Activated T-helper 17 cell treated with anti-CD3 and anti-CD28 coated beads, Interleukin-2, amount 50 U/mL, for 72 hours (primary cell): ENCODE measurements around the gene SGCD. TPM values are rescaled to one million over a fixed set of nuclear protein-coding genes. Genes with fewer than 3 reads are reported as not detected.

ENCODE experiments used
- ATAC-seq: fragments of 150-1000 bp; cut with Tn5 transposase; replicated peaks from 2 replicates; pipeline ENCODE4 v1.10.0; 2021; ENCODE audit warnings: mild to moderate bottlenecking, moderate library complexity
- H3K27ac Mint-ChIP-seq: one replicate; pipeline ENCODE4 v1.8.0; 2022; ENCODE audit warnings: mixed read lengths
- H3K27me3 Mint-ChIP-seq: one replicate; pipeline ENCODE4 v1.8.0; 2022; ENCODE audit warnings: mixed read lengths
- H3K36me3 Mint-ChIP-seq: one replicate; pipeline ENCODE4 v1.8.0; 2022; ENCODE audit warnings: low read depth, mild to moderate bottlenecking, mixed read lengths
- H3K4me1 Mint-ChIP-seq: one replicate; pipeline ENCODE4 v1.8.0; 2022; ENCODE audit warnings: mixed read lengths
- H3K4me3 Mint-ChIP-seq: one replicate; pipeline ENCODE4 v1.8.0; 2022; ENCODE audit warnings: mild to moderate bottlenecking, mixed read lengths
- H3K9me3 Mint-ChIP-seq: one replicate; pipeline ENCODE4 v1.8.0; 2022; ENCODE audit warnings: mixed read lengths
- total RNA-seq, 2 donors: library from RNA; stranded (reverse); gene quantifications; one replicate each; pipeline ENCODE4 v1.2.3, GENCODE V29; 2022

The SGCD gene
- total RNA-seq, 2 donors from 2014 or later = not detected

GRCh38 chr5:156401804-156402203 lies 74.8 kb downstream of the SGCD start:
- Mint-ChIP-seq H3K36me3 (no peaks in the 10 kb centered on the region), H3K9me3 (no peaks in the 10 kb centered on the region), H3K4me1 (peaks cover 10% of the 10 kb centered on the region), H3K27ac (peak overlapping the region; percentile 89), H3K27me3 (peaks cover 4% of the 10 kb centered on the region), H3K4me3 (peak overlapping the region; percentile 79)
- peak; percentile 60 for ATAC-seq

DNA sequence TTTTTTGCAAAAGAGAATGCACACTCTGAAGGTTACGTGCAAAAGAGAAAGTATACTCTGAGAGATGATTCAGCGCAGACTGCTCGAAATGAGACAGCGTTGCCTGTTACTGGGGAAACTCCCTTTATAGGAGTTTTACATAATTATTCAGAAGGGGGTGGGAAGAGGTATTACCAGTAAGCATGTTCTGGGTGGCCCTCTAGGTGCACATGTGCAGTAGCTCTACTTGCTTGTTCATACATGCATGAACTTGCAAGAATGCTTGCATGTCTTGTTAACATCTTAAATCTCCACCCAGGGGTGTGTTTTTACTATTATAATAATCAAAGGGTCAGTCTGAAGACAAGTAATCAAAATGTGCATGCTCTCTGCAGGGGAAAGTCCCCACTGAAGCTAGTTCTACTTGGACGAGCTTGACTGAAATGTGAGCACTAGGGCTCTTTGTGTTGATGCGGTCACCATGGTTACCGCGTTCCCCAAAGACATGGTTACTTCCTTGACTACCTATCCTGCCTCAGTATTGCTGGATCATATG lies 75.5 kb downstream of the SGCD start:
- Mint-ChIP-seq H3K9me3 (no peaks in the 10 kb centered on the region), H3K4me1 (peaks cover 10% of the 10 kb centered on the region), H3K27ac (peak overlapping the region; percentile 89), H3K36me3 (no peaks in the 10 kb centered on the region), H3K4me3 (peak overlapping the region; percentile 79), H3K27me3 (peaks cover 4% of the 10 kb centered on the region)
- ATAC-seq = peak; percentile 94

GRCh38 chr5:156405988-156406387 lies 79.0 kb downstream of the SGCD start:
- peaks cover 10% of the 10 kb centered on the region for H3K4me1 Mint-ChIP-seq
- no peak for ATAC-seq
- no peaks in the 10 kb centered on the region for H3K36me3 Mint-ChIP-seq
- H3K27ac Mint-ChIP-seq = peak overlapping the region; percentile 55
- H3K27me3 Mint-ChIP-seq = peaks cover 21% of the 10 kb centered on the region
- H3K4me3 Mint-ChIP-seq = no peak overlapping the region
- no peaks in the 10 kb centered on the region for H3K9me3 Mint-ChIP-seq

DNA sequence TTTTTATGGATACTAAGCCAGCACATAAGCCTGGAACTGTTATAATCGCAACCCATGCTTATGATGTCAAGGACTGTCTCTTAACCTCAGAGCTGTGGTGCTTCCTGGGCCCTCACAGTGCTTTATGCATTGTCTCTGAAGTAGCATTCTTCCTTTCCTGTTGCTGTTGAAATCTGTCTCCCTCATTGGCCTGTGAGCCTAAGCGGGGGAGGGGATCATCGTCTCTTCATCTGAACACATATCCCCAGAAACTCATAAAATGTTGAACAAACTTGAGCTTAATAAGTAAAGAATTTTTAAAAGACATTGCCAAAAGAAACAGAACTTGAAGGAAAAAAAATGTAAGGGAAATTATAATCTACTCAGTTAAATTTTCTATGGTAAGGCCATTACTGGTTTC lies 80.3 kb downstream of the SGCD start:
- ATAC-seq = no peak
- Mint-ChIP-seq H3K4me1 (peaks cover 2% of the 10 kb centered on the region), H3K36me3 (no peaks in the 10 kb centered on the region), H3K9me3 (no peaks in the 10 kb centered on the region), H3K27ac (no peak overlapping the region), H3K4me3 (no peak overlapping the region), H3K27me3 (peaks cover 26% of the 10 kb centered on the region)

DNA sequence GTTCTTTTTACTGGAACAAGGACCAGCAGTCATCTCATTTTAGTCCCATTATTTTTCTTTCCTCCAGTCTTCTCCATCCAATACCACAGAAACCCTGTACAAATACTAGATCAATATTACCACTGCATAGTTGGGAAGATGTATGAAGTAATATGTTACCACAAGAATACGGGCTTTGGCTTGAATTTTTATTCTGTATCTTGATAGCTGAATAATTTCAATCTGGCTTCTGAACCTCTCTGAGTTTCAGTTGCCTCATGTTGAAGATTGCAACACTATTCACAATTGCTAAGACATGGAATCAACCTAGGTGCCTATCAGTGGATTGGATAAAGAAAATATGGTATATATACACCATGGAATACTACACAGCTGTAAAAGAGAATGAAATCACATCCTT lies 82.9 kb downstream of the SGCD start:
- Mint-ChIP-seq H3K4me3 (no peak overlapping the region), H3K36me3 (no peaks in the 10 kb centered on the region), H3K27ac (no peak overlapping the region), H3K9me3 (no peaks in the 10 kb centered on the region), H3K27me3 (peaks cover 30% of the 10 kb centered on the region), H3K4me1 (no peaks in the 10 kb centered on the region)
- no peak for ATAC-seq

- no peak for ATAC-seq
- Mint-ChIP-seq H3K4me1 (no peaks in the 10 kb centered on the region), H3K9me3 (no peaks in the 10 kb centered on the region), H3K4me3 (no peak overlapping the region), H3K36me3 (no peaks in the 10 kb centered on the region), H3K27me3 (peaks cover 35% of the 10 kb centered on the region), H3K27ac (no peak overlapping the region)
Measured at GRCh38 chr5:156411185-156411613, 84.2 kb downstream of the SGCD start.

DNA sequence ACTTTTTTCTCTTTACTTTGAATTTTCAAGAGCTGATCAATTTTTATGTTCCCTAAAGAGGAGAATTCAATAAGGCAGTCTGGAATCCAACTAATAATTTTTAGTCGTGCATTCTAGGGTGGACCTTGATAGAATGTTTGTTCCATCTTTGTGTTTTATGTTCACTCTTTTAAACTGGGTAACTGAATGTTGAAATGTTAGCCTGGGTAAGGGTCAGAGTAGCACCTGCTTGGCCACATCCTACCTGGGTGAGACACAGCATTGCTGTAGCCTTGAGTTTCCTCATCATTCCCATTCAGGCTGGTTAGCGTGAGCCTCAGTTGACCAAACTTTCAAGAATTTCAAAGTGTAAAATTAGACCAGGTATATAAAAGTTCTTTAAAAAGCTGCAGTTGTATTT lies 85.0 kb downstream of the SGCD start:
- Mint-ChIP-seq H3K4me1 (no peaks in the 10 kb centered on the region), H3K27ac (no peak overlapping the region), H3K4me3 (no peak overlapping the region), H3K36me3 (no peaks in the 10 kb centered on the region), H3K9me3 (no peaks in the 10 kb centered on the region), H3K27me3 (peaks cover 32% of the 10 kb centered on the region)
- no peak for ATAC-seq

DNA sequence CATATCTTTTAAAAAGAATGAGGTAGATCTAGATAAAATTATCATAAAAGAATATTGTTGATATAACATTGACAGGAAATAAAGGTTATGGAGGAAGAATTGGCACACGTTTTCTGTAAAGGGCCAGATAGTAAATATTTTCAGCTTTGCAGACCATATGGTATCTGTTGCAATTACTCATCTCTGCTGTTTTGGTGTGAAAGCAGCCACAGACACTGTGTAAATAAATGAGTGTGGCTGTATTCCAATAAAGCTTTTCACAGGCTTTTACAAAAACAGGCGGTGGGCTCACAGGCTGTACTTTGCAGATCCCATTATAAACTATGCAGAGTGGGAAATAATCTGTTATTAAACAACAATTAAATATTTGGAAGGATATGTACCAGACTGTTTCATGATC lies 87.4 kb downstream of the SGCD start:
- Mint-ChIP-seq H3K4me3 (no peak overlapping the region), H3K27me3 (peaks cover 27% of the 10 kb centered on the region), H3K27ac (no peak overlapping the region), H3K4me1 (no peaks in the 10 kb centered on the region), H3K36me3 (no peaks in the 10 kb centered on the region), H3K9me3 (no peaks in the 10 kb centered on the region)
- no peak for ATAC-seq

GRCh38 chr5:156419661-156420060 lies 92.7 kb downstream of the SGCD start:
- no peak overlapping the region for H3K27ac Mint-ChIP-seq
- H3K36me3 Mint-ChIP-seq = no peaks in the 10 kb centered on the region
- no peak overlapping the region for H3K4me3 Mint-ChIP-seq
- no peaks in the 10 kb centered on the region for H3K9me3 Mint-ChIP-seq
- ATAC-seq = no peak
- no peaks in the 10 kb centered on the region for H3K4me1 Mint-ChIP-seq
- H3K27me3 Mint-ChIP-seq = peaks cover 9% of the 10 kb centered on the region

DNA sequence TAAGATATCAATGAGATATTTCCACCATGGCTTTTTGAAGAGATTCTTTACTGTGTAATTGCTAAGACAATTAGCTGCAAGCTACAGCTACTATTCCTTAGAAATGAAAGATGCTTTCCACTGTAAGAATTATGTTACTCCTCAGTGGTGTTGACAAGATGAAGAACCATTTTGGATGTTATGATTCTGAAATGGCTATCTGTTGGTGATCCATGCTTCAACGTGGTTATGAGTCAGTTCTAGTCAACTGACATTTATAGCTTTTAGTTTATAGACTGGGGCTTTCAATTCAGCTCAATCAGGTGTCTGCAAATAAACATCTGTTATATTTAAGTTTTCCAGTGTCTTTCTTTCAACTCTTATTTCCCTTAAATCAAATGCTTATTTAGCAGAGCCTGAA lies 93.7 kb downstream of the SGCD start:
- Mint-ChIP-seq H3K27me3 (peaks cover 4% of the 10 kb centered on the region), H3K4me3 (no peak overlapping the region)
- no peak for ATAC-seq

DNA sequence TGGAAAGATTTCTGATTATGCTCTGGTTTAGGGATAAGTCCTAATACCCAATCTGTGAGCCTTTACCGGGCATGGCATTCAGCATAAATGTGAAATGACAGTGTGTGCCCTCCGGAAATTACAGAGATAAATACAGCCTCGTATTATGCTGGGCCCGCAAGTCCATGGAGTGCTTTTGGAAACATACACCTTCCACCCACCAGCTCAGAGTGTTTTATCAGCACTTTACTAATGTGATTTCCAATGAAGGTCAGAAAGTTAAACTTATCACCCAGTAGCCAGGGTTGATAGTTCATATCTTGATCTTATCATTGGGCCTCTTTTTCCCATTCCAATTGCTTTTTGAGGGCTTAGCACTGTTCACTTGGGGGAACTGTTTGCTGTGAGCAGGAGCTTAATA lies 94.8 kb downstream of the SGCD start:
- Mint-ChIP-seq H3K9me3 (no peaks in the 10 kb centered on the region), H3K36me3 (no peaks in the 10 kb centered on the region), H3K4me1 (no peaks in the 10 kb centered on the region), H3K27ac (no peak overlapping the region), H3K4me3 (no peak overlapping the region), H3K27me3 (peaks cover 7% of the 10 kb centered on the region)
- no peak for ATAC-seq

More for the DNA sequence above, 93.7 kb downstream of the SGCD start:
- Mint-ChIP-seq H3K9me3 (no peaks in the 10 kb centered on the region), H3K4me1 (no peaks in the 10 kb centered on the region), H3K36me3 (no peaks in the 10 kb centered on the region), H3K27ac (no peak overlapping the region)

- H3K27ac Mint-ChIP-seq = no peak overlapping the region
- ATAC-seq = peak; percentile 48
- H3K36me3 Mint-ChIP-seq = no peaks in the 10 kb centered on the region
- peaks cover 7% of the 10 kb centered on the region for H3K27me3 Mint-ChIP-seq
- no peaks in the 10 kb centered on the region for H3K4me1 Mint-ChIP-seq
- H3K9me3 Mint-ChIP-seq = no peaks in the 10 kb centered on the region
- H3K4me3 Mint-ChIP-seq = no peak overlapping the region
Measured at GRCh38 chr5:156423597-156423996, 96.6 kb downstream of the SGCD start.

GRCh38 chr5:156427315-156427714 lies 100.4 kb downstream of the SGCD start:
- Mint-ChIP-seq H3K27me3 (peaks cover 19% of the 10 kb centered on the region), H3K36me3 (no peaks in the 10 kb centered on the region), H3K4me3 (no peak overlapping the region), H3K4me1 (no peaks in the 10 kb centered on the region), H3K27ac (no peak overlapping the region), H3K9me3 (no peaks in the 10 kb centered on the region)
- no peak for ATAC-seq

DNA sequence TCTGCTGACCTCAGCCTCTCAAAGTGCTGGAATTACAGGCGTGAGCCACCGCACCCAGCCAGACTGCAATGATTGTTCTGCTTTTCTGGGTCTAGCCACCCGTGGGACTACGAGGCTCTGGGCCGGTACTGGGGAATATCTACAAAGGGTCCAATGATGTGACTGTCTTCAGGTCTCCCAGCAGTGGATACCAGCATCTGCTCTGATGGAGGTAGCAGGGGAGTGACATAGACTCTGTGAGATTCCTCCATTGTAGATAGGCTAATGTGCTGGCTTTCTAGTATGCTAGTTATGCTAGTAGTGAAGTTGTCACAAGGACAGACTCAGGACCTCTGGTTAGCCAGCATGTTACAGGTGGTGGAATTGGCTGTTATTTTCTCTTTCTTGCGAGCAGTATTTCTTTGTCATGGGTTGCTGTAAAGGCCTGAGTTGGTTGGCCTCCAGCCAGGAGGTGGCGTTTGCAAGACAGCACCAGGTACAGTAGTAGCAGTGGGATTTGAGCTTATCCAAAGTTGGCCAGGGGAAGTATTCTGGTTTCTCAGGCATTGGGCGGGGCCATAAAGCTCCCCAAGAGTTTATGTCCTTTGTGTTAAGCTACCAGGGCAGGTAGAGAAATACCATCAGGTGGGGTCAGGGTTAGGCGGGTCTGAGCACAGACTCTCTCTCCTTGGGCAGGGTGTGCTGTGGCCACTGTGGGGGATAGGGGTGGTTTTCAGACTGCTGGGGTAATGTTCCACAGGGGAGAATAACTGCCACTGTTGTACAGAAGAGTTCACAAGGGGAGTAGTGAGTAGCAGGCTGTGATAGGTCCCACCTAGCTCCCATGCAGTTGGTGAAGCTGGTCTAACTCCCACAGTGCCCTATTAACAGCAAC lies 105.2 kb downstream of the SGCD start:
- H3K4me1 Mint-ChIP-seq = no peaks in the 10 kb centered on the region
- H3K4me3 Mint-ChIP-seq = no peak overlapping the region
- H3K27me3 Mint-ChIP-seq = peaks cover 14% of the 10 kb centered on the region
- ATAC-seq = no peak
- H3K36me3 Mint-ChIP-seq = no peaks in the 10 kb centered on the region
- no peaks in the 10 kb centered on the region for H3K9me3 Mint-ChIP-seq
- no peak overlapping the region for H3K27ac Mint-ChIP-seq

GRCh38 chr5:156432830-156433105 lies 105.8 kb downstream of the SGCD start:
- H3K4me3 Mint-ChIP-seq = no peak overlapping the region
- no peak overlapping the region for H3K27ac Mint-ChIP-seq
- peaks cover 14% of the 10 kb centered on the region for H3K27me3 Mint-ChIP-seq
- H3K4me1 Mint-ChIP-seq = no peaks in the 10 kb centered on the region
- no peak for ATAC-seq
- no peaks in the 10 kb centered on the region for H3K36me3 Mint-ChIP-seq
- H3K9me3 Mint-ChIP-seq = no peaks in the 10 kb centered on the region
